Stimulated activated CD8-positive, alpha-beta memory T cell treated with anti-CD3 and anti-CD28 coated beads, Interleukin-4, amount 100 ng/mL, for 48 hours (primary cell): ENCODE data around the gene SDC1.

Experiments
- DNase-seq: peaks from one replicate; pipeline ENCODE4 v3.0.0-alpha.2; 2020

Gene SDC1

DNA sequence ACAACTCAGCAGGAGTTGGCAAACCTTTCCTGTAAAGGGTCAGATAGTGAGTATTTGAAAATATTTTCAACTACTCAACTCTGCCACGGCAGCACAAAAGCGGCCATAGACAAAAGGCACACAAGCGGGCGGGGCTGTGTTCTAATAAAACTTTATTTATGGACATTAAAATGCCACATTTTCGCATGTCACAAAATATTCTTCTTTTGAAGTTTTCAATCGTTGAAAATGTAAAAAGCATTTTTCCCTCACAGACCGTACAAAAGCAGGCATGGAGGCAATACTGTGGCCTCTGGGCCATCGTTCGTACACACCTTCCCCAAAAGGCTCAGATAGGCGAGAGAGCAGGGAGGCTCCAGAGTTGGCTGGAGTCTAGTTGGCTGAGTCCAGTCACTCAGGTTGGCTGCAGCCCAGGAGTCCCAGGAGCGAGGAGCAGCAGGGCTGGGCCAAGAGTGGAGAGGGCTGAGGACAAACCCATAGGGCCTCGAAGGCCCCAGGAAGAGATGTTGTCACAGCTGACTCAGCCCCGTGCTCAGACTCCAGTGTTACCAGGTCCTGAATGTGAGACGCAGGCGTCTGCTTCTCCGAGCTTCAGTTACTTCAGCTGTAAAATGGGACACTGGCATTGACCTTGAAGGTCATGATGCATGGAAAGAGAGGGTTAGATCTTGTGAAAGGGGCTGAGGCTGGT, 42.5 kb downstream of the SDC1 start:
- no peak for DNase-seq

- no peak for DNase-seq
Observed at GRCh38 chr2:20181761-20182160, 43.2 kb downstream of the SDC1 start.

DNA sequence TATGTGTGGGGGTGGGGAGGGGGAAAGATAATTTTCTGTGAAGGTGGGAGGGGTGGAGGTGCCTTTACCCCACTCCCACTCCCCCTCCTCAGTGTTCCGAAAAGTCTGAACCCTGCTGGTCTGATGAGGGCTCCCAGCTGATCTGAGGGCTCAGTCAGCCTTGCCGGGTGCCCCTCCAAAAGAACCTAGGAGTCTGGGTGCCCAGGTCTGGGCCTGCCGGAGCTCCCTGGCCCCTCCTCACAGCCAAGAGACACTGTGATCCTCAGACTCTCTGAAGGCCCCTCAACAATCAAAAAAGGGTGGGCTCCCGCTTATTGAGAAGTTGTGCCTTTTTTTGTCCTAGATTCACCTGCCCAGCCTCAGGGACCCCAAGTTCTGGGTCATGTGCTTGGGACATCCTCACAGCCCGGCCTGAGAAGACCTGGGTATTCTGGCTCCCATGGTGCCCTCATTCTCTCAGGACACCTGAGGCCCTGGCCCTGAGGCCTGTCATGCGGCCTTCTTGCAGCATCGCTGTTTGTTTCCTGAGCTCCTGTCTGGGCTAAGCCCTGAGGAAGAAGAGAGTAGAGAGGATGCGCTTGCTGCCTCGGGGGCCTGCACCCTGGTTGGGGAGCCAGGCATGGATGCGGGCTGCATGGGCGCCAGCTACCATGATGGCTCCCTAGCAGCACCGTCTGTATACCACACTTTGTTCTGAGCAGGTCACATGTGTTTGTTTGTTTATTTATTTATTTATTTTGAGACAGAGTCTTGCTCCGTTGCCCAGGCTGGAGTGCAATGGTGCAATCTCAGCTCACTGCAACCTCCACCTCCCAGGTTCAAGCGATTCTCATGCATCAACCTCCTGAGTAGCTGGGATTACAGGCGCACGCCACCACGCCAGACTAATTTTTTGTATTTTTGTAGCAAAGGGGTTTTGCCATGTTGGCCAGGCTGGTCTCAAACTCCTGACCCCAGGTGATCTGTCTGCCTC, 44.0 kb downstream of the SDC1 start:
- DNase-seq = no peak

DNA sequence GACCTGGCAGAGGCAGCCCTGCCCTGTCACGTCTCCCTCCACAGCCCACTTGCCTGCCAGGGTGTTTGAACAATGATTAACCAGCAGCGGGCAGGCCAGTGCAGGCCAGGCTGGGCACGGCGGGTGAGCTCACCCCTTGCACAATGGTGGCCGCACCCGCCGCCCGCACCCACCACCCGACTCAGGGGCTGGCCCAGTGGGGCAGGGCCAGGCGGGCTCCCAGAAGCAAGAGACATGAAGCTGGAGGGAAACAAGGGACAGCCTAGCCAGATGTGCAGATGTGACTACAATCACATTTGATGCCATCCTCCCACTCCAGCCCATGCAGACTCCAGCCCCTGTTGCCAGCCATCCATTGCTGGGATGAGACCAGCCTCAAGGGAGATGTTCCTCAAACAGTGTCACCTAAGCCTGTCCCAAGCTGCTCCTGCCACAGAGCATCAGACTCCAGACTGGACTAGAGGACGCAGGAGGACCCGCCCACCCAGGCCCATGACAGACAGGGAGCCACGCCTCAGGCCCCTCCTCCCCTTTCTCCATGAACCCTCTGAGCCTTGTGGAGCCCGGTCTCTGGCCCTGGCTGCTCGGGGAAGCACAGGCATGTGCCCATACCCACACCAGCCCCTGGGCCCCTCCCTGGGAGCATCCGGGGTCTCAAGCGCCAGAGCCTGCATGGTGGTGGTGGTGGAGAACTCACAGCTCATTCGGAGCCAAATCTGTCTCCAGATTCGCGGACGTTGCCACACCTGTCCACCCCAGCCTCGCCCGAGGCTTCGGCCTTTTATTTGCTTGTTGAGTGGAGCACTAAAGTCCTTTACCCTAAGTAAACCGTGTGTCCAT, 45.0 kb downstream of the SDC1 start:
- no peak for DNase-seq

GRCh38 chr2:20179466-20179754, 45.5 kb downstream of the SDC1 start:
- no peak for DNase-seq

DNA sequence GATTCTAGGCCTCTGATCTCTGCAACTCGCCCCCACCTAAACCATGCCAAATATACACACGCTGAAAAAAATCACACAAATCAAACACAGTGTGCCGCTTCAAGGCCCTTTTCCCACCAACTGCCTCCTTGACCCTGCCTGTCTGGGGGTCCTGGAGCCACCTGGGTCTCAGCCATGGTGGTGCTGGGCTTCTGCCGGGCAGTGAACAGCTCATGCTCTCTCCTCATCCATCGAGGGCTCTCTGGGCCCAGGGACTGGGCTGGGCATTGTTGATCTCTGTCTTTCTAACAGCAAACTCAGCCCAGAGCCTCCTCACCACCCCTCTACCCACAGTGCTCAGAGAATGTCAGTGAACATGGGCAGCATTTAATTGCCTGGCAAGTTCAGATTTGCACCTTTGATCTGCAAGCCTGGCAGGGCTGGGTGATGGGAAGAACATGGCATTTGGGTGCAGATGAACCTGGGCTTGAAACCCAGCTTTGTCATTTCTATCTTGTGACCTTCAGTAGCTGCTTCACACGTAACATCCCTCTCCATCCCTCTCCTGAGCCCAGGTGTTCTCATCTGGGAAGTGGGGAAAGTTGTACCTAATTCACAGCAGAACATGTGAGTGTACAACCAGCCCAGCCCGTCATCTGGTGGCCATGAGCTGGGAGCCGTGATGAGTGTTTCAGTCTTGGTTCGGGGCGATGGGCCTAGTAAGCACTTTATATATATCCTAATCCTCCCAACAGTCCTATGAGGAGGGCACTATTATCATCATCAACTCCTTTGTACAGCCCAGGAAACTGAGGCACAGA, 46.1 kb downstream of the SDC1 start:
- no peak for DNase-seq

DNA sequence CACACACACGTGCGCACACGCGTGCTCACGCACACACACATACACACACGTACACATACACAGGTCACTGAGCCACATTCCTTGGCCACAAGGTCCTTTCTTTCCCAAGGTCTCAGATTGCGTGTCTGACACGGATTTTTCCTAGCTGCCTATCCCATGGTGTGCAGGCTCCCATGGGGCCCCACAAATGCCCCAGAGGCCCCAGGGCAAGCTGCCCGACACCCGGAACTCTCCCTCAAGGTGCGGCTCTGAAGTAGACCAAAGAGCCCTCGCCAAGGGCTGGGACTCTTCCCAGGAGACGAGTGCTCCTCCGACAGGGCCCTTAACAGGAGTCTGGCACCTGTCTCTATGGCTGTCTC, 46.7 kb downstream of the SDC1 start:
- no peak for DNase-seq

- DNase-seq = no peak
Observed at GRCh38 chr2:20177556-20178248, 47.2 kb downstream of the SDC1 start.

- DNase-seq = no peak
Observed at GRCh38 chr2:20176760-20177159, 48.2 kb downstream of the SDC1 start.

GRCh38 chr2:20175931-20176330, 49.0 kb downstream of the SDC1 start:
- no peak for DNase-seq

GRCh38 chr2:20175267-20175666, 49.7 kb downstream of the SDC1 start:
- DNase-seq = no peak

GRCh38 chr2:20174410-20174809, 50.5 kb downstream of the SDC1 start:
- no peak for DNase-seq

- DNase-seq = no peak
Observed at GRCh38 chr2:20173496-20174402, 51.2 kb downstream of the SDC1 start.

DNA sequence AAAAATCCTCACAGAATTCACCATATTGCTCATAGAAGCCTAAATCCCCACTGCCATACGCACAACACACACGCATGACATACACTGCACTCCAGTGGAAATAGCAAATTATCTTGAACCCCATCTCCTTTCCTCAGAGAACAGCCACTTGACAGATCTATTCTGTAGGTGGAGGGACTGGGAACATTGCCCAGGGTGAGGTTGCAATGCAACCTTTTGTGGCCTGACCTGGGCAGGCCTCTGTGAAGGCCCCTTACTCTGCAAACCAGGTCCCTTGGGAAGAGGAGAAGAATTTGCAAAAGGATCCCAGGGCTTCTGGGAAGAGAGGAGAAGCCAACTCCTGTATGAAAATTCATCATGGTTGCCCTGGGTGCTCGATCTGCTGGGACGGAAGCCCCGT, 51.9 kb downstream of the SDC1 start:
- DNase-seq = no peak

- DNase-seq = no peak
Observed at GRCh38 chr2:20172273-20173055, 52.5 kb downstream of the SDC1 start.

DNA sequence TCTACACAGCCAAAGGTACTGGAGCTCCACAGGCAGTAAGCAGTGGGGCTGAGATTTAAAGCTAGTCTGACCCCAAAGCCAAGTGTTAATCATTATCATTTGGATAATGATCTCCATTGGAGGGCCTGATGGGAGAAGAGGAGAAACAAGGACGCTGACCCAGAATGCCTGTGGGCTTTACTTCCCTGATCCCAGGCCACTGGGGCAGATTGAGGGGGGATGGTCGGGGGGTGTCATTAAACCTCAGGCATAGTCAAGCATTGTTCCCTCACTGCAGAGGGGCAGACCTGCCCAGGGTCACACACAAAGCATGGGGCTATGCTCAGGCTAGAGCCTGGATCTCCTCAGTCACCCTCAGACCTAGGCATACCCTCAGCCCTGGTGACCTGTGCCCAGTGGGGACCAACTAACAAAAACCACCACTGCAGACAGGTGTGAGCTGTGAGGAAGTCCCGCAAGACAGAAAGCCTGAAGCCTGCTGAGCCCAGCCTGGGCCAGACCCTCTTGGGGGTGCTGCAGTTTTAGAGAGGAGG, 53.4 kb downstream of the SDC1 start:
- no peak for DNase-seq

GRCh38 chr2:20170704-20171250, 54.2 kb downstream of the SDC1 start:
- no peak for DNase-seq

GRCh38 chr2:20169796-20170703, 54.9 kb downstream of the SDC1 start:
- DNase-seq = no peak
